Stimulated activated CD8-positive, alpha-beta memory T cell treated with anti-CD3 and anti-CD28 coated beads, Interleukin-2, amount 100 ng/mL, for 48 hours (primary cell): ENCODE data around the gene LAMB3.

Source experiments
- DNase-seq, 2 donors: peaks; one replicate each; pipeline ENCODE4 v3.0.0-alpha.2; 2020; ENCODE audit warnings: low read depth in 2 of 2

LAMB3 gene

GRCh38 chr1:209633335-209633997 is 18.8 kb downstream of the LAMB3 start:
- no peak for DNase-seq

GRCh38 chr1:209630383-209631225 is 21.6 kb downstream of the LAMB3 start:
- DNase-seq = no peak

- no peak for DNase-seq
Measured at GRCh38 chr1:209629621-209630382, 22.4 kb downstream of the LAMB3 start.

- DNase-seq = no peak
Measured at GRCh38 chr1:209628618-209629299, 23.5 kb downstream of the LAMB3 start.

- DNase-seq = peak; percentile 79 to 85
Measured at GRCh38 chr1:209627732-209628196, 24.5 kb downstream of the LAMB3 start.

GRCh38 chr1:209627027-209627731 is 25.0 kb downstream of the LAMB3 start:
- DNase-seq = no peak

GRCh38 chr1:209626346-209627026 is 25.7 kb downstream of the LAMB3 start:
- DNase-seq = no peak

GRCh38 chr1:209625791-209626285 is 26.4 kb downstream of the LAMB3 start:
- DNase-seq = no peak

- DNase-seq = no peak
Measured at GRCh38 chr1:209624558-209625549, 27.4 kb downstream of the LAMB3 start.

GRCh38 chr1:209622841-209623829 is 29.1 kb downstream of the LAMB3 start:
- DNase-seq = no peak

- DNase-seq = no peak
Measured at GRCh38 chr1:209621741-209622655, 30.2 kb downstream of the LAMB3 start.

- DNase-seq = no peak
Measured at GRCh38 chr1:209621286-209621685, 30.9 kb downstream of the LAMB3 start.

GRCh38 chr1:209620487-209620884 is 31.7 kb downstream of the LAMB3 start:
- no peak for DNase-seq

GRCh38 chr1:209619696-209620486 is 32.3 kb downstream of the LAMB3 start:
- no peak for DNase-seq

GRCh38 chr1:209618756-209619420 is 33.3 kb downstream of the LAMB3 start:
- no peak for DNase-seq
